SU-DHL-6 (cell line): ENCODE measurements around the gene PRICKLE1.

Experiments used
- H2AFZ ChIP-seq: fragments of 200-600 bp; sonication (generic); 2 replicates; pipeline ENCODE4 v1.6.1; 2014; ENCODE audit warnings: low read depth, mild to moderate bottlenecking, moderate library complexity, mixed read lengths, antibody characterized with exemption, low read length; ENCODE audit not compliant: severe bottlenecking
- H3F3A ChIP-seq: fragments of 200-600 bp; shearing (Covaris generic); 2 replicates; pipeline ENCODE4 v1.6.0; 2016; ENCODE audit warnings: antibody characterized with exemption, mild to moderate bottlenecking; ENCODE audit not compliant: insufficient read depth
- H3K27ac ChIP-seq: fragments of 200-600 bp; sonication (generic); 2 replicates; pipeline ENCODE4 v1.5.1; 2016; ENCODE audit warnings: low read depth, mild to moderate bottlenecking, low read length, moderate library complexity, mixed read lengths
- H3K27me3 ChIP-seq: fragments of 200-600 bp; sonication (generic), shearing (Covaris generic); 2 replicates; pipeline ENCODE4 v1.6.0; 2014; ENCODE audit warnings: mild to moderate bottlenecking, low read length
- H3K36me3 ChIP-seq: fragments of 200-600 bp; sonication (generic); 2 replicates; pipeline ENCODE4 v1.6.1; 2014; ENCODE audit warnings: mild to moderate bottlenecking, low read length, mixed read lengths
- H3K4me2 ChIP-seq: fragments of 300-600, 200-600 bp; shearing (Covaris generic), sonication (generic); 2 replicates; pipeline ENCODE4 v1.6.0; 2014; ENCODE audit warnings: low read length, low read depth, mild to moderate bottlenecking; ENCODE audit not compliant: poor library complexity, severe bottlenecking
- H3K4me3 ChIP-seq: fragments of 200-600 bp; sonication (generic); 2 replicates; pipeline ENCODE4 v1.5.1; 2014; ENCODE audit warnings: antibody characterized with exemption, low read length, mild to moderate bottlenecking, mixed read lengths; ENCODE audit not compliant: insufficient read depth, poor library complexity, severe bottlenecking
- H3K79me2 ChIP-seq: fragments of 200-600 bp; sonication (generic); 2 replicates; pipeline ENCODE4 v1.6.1; 2014; ENCODE audit warnings: mild to moderate bottlenecking, low read length, moderate library complexity; ENCODE audit not compliant: insufficient read depth
- H3K9ac ChIP-seq: fragments of 200-600 bp; sonication (generic); 2 replicates; pipeline ENCODE4 v1.7.0; 2014; ENCODE audit warnings: mild to moderate bottlenecking, low read length
- H3K9me2 ChIP-seq: fragments of 200-600 bp; sonication (generic); replicated peaks from 2 replicates; pipeline ENCODE4 v1.6.1; 2014; ENCODE audit warnings: low read length; ENCODE audit not compliant: insufficient read depth
- H3K9me3 ChIP-seq: fragments of 200-600 bp; sonication (generic); 2 replicates; pipeline ENCODE4 v1.6.1; 2014; ENCODE audit warnings: low read length, mixed read lengths; ENCODE audit not compliant: insufficient read depth
- H4K20me1 ChIP-seq: fragments of 200-600 bp; sonication (generic); 2 replicates; pipeline ENCODE4 v1.6.1; 2014; ENCODE audit warnings: low read depth, mild to moderate bottlenecking, antibody characterized with exemption, low read length, moderate library complexity, mixed read lengths
- CTCF ChIP-seq: fragments of 200-600 bp; sonication (generic); IDR thresholded peaks from one replicate; pipeline ENCODE4 v1.5.1; 2017; ENCODE audit warnings: antibody characterized with exemption, mild to moderate bottlenecking, low read length, moderate library complexity; ENCODE audit not compliant: insufficient read depth, poor library complexity, severe bottlenecking
- EZH2phosphoT487 ChIP-seq: fragments of 200-600 bp; sonication (generic), shearing (Covaris generic); conservative IDR thresholded peaks from 2 replicates; pipeline ENCODE4 v1.6.1; 2018; ENCODE audit warnings: mild to moderate bottlenecking, antibody characterized with exemption, low read length, moderate library complexity, mixed read lengths

Gene PRICKLE1

GRCh38 chr12:42534184-42534838, 55.2 kb downstream of the PRICKLE1 start:
- H4K20me1 ChIP-seq, result no peaks in the 10 kb centered on the region
- H3K27ac ChIP-seq, result no peak overlapping the region
- no peak overlapping the region for H3K4me3 ChIP-seq
- no peaks in the 10 kb centered on the region for H3K27me3 ChIP-seq
- no peaks in the 10 kb centered on the region for H3F3A ChIP-seq
- H3K9me2 ChIP-seq, result no peaks in the 10 kb centered on the region
- H3K9ac ChIP-seq, result no peak overlapping the region
- no peaks in the 10 kb centered on the region for H3K79me2 ChIP-seq
- H3K36me3 ChIP-seq, result no peaks in the 10 kb centered on the region
- no peak overlapping the region for H2AFZ ChIP-seq
- TF ChIP-seq EZH2phosphoT487 (no peak), CTCF (no peak)
- no peaks in the 10 kb centered on the region for H3K9me3 ChIP-seq
- H3K4me2 ChIP-seq, result no peak overlapping the region

- TF ChIP-seq CTCF (no peak), EZH2phosphoT487 (no peak)
- Histone ChIP-seq H3K27me3 (no peaks in the 10 kb centered on the region), H2AFZ (no peak overlapping the region), H3K9ac (no peak overlapping the region), H3K9me2 (no peaks in the 10 kb centered on the region), H3K27ac (no peak overlapping the region), H3K9me3 (no peaks in the 10 kb centered on the region), H3K4me2 (no peak overlapping the region), H3K4me3 (no peak overlapping the region), H3K36me3 (no peaks in the 10 kb centered on the region), H3K79me2 (no peaks in the 10 kb centered on the region), H4K20me1 (no peaks in the 10 kb centered on the region), H3F3A (no peaks in the 10 kb centered on the region)
Measured at GRCh38 chr12:42530284-42530683, 59.3 kb downstream of the PRICKLE1 start.

GRCh38 chr12:42525444-42525843, 64.1 kb downstream of the PRICKLE1 start:
- no peaks in the 10 kb centered on the region for H3K27me3 ChIP-seq
- no peak for TF ChIP-seq CTCF
- no peak for TF ChIP-seq EZH2phosphoT487
- H3K9me3 ChIP-seq, result no peaks in the 10 kb centered on the region
- H2AFZ ChIP-seq, result no peak overlapping the region
- H3K4me3 ChIP-seq, result no peak overlapping the region
- H3K27ac ChIP-seq, result no peak overlapping the region
- no peaks in the 10 kb centered on the region for H3K9me2 ChIP-seq
- no peak overlapping the region for H3K4me2 ChIP-seq
- no peaks in the 10 kb centered on the region for H3F3A ChIP-seq
- no peaks in the 10 kb centered on the region for H4K20me1 ChIP-seq
- no peaks in the 10 kb centered on the region for H3K36me3 ChIP-seq
- no peaks in the 10 kb centered on the region for H3K79me2 ChIP-seq
- no peak overlapping the region for H3K9ac ChIP-seq
